ENCODE data around the gene RIPOR3. TPM values are rescaled to one million over a fixed set of nuclear protein-coding genes. Genes with fewer than 3 reads are reported as not detected.

Gene RIPOR3, protein sequence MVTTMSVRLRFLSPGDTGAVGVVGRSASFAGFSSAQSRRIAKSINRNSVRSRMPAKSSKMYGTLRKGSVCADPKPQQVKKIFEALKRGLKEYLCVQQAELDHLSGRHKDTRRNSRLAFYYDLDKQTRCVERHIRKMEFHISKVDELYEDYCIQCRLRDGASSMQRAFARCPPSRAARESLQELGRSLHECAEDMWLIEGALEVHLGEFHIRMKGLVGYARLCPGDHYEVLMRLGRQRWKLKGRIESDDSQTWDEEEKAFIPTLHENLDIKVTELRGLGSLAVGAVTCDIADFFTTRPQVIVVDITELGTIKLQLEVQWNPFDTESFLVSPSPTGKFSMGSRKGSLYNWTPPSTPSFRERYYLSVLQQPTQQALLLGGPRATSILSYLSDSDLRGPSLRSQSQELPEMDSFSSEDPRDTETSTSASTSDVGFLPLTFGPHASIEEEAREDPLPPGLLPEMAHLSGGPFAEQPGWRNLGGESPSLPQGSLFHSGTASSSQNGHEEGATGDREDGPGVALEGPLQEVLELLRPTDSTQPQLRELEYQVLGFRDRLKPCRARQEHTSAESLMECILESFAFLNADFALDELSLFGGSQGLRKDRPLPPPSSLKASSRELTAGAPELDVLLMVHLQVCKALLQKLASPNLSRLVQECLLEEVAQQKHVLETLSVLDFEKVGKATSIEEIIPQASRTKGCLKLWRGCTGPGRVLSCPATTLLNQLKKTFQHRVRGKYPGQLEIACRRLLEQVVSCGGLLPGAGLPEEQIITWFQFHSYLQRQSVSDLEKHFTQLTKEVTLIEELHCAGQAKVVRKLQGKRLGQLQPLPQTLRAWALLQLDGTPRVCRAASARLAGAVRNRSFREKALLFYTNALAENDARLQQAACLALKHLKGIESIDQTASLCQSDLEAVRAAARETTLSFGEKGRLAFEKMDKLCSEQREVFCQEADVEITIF
- total RNA-seq, result 1.2 TPM

DNA sequence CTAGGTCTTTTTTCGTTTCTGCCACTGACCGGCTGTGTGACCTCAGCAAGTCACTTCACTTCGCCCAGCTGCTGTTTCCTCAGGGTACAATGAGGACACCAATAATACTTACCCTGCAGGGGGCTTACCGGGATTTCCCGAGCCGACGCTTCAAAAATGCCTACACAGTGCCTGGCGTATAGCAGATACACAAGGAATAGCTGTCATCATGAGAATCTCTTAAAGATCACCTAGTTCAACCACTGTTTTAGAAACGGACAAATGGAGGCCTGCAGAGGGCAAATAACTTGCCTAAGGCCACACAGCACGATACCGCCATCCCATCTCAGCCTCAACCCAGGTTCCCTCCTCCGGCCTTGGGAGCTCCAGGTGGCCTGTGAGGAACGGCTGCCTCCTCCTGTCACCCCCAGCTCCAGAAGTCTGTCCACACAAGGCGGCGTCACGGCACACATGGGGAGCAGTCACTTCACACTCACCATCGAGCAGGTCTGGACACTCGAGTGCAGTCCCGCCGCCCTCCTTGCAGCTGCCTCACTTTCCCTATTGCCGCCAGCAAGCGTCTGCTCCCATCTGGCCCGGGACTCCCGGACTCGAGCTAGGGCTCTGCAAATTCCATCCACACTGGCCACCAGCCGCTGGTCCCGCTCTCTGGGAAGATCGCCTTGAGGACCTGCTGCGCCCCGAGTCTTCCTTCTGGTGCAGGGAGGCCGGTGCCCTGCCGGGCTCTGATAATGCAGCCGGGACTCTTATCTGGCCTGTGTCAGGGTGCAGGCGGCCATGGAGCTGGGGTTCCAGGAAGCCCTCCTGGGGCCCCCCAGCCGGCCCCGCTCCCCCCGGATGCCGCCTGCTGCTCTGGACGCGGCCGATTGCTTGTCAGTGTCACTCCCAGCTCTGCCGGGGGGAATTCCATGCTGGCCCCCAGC, at the start of gene RIPOR3:
TSS of gene RIPOR3 (minus strand) at position 893 of the 923 bp plus-strand sequence. CDS start at position 479, 414 bp downstream.
- peak; percentile 29 for ATAC-seq

DNA sequence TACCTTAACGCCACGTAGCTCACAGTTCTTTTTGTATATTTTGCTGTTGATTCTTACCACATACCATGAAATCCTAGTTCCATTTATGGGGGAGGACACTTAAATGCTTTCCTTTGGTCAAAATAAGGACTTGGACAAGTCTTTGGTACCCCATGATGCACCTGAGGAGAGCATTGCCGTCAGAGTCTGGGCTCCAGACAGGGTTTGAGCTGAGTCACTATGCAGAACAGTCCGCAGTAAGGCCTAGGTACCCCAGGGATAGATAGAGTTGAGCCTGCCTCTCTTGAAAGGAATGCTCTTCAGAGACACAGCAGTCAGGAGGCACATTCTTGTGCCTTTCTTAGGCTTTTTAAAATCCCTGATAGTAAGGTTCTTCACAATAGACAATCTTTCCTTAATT, 46.0 kb upstream of the RIPOR3 start:
- ATAC-seq, result no peak

DNA sequence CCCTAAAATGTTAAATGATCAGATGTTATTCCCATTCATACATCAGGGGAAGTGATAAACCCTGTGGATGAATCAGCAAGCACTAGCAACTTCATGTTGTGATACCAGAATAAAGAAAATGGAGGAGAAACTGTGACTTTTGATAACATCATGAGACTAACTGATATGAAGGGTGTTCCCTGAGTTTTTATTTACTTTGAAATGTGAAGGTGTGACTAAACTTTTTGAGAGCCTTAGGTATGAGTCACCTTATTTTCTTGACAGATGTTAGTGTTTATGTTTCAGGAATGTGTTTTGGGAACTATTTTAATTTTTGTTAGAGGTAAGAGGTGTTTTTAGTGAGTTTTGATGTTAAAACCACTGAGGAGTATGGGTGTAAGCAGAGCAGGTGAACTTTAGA, 44.5 kb upstream of the RIPOR3 start:
- no peak for ATAC-seq

DNA sequence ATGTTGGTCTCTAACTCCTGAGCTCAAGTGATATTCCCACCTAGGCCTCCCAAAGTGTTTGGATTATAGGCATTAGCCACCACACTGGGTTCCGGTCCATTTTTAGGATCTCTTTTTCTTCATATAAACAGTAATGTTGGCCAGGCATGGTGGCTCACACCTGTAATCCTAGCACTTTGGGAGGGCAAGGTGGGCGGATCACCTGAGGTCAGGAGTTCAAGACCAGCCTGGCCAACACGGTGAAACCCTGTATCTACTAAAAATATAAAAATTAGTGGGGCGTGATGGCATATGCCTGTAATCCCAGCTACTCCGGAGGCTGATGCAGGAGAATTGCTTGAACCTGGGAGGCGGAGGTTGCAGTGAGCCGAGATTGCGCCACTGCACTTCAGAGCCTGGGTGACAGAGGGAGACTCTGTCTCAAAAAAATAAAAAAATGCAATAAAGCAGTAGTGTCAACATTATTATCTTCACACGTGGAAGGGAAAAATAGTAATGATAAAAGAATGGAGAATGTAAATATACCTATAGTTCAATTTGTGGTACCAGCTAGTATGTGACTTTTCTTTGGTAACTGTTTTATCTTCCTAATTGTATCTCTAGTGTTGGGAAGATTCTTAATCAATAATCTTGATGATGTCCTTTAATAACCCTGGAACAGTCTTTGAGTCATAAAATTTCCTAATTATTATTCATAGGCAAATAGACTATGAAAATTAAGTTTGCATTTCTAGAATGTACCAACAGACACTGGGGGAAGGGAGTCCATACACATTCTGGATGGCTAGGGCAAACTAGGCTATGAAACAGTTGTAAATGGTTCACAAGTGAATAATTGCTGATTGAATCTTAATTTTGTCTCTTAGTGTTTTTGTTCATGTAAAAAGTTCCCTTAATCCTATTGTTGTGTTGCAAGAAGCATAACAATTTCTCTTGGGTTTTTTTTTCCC, 43.7 kb upstream of the RIPOR3 start:
- ATAC-seq, result no peak

DNA sequence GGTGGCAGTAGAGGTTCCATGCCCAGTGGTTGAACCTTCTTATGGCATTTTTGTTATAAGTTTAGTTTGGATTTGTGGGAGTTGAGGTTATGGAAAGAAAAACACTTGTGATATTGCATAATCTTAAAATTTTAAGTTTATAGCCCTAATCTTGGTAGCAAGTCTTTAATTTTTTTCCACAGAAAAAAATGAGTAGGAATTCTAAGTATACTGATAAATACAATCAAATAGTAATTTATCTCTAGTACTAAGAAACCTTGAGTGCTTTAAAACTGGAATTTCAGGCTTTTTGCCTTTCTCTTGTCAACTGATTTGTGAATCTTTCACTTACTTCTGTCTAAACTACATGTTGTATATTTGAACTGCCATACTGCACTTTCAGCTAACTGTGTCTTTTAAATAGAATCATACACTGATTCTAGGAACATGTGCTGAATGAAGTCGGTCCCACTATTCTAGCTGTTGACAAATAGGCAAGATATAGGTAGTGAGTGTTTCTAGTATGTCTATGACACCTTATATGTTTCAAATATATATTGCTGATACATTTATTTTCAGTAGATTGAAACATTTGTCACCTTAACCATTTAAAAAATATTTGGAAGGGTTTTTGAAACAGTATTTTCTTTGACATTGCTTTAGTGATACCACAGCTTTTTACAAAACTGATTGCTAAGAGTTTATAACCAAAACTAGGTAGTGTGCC, 42.5 kb upstream of the RIPOR3 start:
- ATAC-seq, result no peak

DNA sequence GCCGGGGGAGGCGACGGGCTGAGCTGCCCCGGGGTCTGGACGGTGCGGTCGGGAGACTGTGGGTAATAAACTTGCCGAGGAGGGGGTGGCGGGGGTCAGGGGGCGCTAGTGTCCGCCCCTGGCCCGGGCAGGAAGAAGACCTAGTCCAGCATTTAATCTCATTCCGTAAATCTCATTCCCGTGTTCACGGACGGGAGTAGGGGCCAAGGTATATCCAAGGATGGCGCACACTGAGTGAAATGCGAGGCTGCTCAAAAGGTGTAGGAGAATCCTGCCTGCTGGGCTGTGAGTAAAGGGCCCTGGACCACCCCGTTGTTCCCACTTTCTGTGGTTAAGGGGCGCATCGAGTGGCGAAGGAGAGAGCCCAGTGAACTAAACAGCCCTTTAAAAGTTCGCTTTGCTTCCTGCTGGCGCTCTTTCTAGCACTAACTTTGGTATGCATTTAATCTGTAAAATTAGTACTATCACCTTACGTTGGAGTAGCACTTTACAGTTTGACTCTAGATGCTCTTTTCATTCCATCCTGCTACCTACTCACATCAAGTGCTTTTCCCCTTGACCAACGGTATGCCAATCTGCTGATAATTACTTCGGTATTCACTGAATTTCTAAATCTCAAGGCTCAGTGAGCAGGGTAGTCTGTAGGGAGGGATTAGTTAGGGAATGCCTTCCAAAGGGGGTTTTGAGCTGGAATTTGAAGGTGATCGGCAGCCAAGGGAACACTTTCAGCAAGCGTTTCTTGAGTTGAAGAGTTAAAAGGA, 40.8 kb upstream of the RIPOR3 start:
- ATAC-seq, result no peak

DNA sequence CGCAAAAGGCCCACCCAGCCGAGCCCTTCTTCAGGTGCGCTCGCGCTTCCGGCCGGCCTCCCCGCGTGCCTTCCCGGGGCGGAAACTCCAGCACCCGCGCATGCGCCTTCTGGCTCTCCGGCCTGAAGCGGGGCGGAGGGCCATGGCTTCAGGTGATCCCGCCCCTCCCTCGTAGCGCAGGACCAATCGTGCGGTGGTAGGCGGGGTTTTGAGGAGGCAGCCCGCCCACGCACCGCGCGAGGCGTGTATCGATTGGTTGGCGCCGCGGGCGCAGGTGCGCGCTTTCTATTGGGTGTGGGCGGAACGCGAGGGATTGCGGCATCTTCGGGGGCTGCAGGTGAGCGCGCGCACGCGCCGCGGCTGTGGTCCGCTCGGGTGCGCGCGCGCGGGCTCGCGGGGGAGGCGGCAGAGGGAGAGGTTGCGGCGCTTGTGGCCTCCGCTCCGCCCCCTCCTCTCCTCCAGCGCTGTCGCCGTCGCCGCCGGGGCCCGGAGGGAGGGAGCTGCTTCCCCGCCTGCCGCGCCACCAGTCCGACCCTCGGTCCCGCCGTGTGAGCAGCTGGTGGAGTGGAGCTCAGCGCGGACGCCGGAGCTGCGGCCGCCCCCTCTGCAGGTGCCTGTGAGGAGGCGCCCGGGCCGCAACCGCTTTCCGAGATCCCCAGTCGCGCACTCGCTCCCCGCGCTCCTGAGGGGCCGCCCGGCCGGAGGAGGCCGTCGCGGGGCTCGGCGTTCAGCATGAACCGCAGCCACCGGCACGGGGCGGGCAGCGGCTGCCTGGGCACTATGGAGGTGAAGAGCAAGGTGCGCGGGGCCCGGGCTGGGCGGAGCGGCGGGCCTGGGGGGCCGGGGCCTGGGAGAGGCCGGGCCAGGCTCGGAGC, 40.0 kb upstream of the RIPOR3 start, which contains the start of gene PARD6B:
TSS of gene PARD6B (plus strand) at position 526 of the 875 bp plus-strand sequence. CDS start at position 733, 207 bp downstream.
- peak; percentile 96 for ATAC-seq

DNA sequence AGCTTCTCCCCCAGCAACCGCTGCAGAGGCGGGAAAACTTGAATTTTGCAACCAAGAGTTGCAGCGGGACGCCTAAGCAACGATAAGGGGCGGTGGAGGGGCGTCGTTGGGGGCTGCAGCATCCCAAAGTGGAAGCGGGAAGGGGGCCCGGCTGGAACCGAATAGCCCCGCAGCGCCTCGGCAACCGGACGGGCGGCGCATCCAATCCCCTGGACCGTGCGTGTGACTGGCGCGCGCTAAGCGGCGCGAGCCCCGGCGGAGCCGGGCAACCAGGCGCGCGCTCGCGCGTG, 39.4 kb upstream of the RIPOR3 start:
- ATAC-seq, result no peak

DNA sequence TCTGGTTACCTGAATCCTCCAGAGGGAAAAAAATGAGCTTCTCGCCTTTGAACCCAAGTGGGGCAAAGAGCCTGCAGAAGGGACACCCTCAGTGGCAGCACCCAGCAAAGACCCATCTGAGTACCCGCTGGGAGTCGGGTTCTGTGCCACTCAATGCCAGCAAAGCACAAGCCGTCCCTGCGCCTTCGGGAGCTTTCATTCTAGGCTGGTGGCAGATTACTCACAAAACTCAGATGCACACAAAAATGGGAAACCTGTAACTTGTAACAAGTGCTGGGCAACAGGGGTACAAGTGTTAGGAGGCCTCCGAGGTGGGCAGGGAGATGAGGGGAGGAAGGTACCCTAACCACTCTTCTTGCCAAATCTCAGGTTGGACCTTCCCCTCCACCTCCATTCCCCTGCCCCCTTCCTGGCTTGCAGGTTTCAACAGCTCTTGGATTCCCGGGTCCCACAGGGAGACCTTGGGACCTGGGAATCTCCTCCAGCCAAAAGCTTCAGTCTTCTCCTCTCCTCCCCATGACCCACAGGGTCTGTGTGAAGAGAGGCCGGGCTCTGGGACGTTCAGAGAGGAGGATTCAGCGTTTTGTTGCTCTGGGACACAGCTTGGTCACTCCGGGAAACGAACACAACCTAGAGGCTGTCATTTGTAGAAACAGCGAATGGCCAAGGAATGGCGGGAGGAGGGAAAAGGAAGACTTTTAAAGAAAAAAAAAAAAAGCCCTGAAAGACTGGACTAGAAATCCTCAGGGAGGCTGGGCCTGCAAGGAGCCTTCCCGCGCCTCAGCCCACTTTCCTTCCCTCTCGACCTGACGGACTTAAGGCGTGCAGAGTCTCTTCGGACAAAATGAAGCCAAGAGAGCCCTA, 38.8 kb upstream of the RIPOR3 start:
- no peak for ATAC-seq

DNA sequence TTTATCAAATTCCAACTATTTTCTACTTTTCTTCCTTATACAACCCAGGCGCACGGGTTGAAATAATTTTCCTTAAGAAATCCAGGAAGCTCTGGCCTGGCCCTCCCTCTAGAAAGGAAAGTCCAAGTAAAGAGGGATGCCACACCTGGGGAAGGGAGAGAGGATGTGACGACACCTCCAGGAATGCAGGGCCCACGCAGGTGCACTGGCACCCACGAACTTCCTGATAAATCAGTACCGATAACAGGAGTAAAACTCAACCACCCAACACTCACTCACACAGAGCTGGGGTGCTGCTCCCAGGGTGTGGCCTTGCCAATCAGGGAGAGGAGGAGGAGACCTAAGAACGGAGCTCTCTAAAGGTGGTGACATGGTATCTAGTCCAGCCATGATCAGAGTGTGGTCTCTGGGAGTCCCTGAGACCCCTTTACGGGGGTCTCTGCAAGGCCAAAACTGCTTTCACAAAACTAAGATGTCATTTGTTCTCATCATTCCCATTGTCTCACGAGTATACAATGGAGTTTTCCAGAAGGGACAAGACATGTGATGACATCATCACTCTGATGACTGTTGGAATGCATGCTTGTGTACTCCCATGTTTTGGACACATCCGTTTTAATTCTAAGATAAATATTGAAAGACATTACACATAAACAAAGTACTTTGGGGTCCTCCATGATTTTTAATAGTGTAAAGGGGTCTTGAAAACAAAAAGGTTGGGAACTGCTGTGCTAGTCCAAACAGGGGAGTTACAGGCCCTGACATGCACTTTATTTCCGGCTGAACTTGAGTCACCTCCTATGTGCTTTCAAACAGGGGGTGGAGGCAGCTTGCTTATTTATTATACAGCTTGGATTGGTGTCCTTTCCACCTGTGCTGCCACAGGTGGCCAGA, 37.9 kb upstream of the RIPOR3 start:
- ATAC-seq, result peak; percentile 33

DNA sequence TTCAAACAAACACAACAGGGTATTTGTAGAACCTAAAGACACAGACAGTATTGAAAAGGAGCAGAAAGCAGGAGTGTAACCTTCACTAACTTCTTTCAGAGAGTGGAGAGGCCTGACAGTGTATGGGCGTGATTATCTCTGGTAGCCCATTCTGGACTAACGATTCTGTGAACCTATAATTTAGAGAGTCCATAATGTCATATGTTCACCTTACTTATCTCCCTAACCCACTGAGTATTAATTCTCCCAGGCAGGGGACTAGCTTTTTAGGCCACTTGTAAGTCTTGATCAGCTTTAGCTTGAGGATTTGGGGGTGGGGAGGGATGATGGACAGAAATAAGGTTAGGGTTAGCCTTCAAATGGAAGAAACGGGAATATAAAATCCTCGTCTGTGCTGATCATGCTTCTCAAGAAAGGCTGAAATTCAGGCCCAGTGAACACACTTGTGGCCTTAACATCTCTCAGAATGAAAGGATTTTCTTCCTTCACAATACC, 37.2 kb upstream of the RIPOR3 start:
- no peak for ATAC-seq

DNA sequence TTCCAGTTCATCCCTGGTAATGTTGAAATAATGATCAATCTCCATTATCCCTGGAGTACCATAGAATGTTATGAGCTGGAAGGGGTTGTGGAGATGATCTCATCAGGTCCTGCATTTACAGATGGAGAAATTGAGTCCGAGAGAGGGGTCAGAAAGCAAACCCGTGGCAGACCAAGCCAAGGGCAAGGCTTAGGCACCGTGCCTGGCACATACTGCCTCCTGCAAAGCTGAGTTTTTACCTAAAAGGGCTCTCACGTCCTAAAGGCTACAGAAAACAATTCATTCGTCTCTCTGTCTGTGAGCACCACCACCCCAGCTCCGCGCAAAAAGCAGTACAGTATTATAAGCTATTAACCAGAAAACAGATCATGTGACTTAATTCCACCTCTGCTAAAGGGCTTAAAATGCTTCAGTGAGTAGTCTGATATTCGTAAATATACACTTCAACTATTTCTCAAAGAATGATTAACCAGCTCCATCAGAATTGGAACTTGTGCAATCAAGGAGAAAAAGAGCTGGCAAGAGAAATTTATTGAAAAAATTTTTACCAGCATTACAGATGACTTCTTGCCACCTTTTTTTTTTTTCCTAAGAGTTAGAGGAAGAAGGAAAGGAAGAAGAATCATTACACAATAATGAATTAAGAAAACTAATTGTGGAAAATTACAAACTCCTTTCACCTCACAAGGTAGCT, 36.6 kb upstream of the RIPOR3 start:
- no peak for ATAC-seq

DNA sequence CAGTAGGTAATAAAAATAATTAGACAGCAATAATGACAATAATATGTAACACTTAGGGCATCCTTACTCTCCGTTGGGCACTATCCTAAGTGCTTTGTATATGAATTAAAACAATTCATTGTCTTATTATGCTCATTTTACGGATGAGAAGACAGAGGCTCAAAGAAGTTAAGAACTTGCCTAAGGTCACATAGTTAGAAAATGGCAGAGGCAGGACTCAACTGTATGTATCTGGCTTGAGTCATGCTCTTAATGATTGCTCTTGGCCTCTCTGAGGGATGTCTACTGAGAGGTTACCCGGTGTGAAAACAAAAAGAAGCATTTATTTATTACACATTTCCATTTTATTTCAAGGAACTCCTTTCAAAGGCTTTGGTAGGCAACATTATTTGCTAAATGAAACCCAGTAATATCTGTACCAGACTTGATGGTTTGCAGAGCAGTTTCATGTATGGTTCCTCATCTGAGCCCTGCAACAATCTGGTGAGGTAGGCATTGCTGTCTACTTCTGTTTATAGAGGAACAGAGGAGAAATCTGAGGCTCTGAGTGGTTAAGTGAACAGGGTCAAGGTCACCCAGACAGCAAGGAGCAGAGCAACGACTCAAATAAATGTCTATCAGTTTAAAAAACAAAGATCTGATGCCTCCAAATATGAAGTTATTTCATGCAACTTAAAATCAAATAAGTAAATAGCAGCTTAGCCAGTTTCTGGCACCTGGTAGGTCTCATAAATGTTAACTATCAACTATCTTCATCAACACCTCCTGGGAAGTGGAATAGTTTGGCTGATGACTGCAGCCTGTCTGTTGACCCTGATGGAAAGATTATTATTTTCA, 35.8 kb upstream of the RIPOR3 start:
- ATAC-seq, result no peak

DNA sequence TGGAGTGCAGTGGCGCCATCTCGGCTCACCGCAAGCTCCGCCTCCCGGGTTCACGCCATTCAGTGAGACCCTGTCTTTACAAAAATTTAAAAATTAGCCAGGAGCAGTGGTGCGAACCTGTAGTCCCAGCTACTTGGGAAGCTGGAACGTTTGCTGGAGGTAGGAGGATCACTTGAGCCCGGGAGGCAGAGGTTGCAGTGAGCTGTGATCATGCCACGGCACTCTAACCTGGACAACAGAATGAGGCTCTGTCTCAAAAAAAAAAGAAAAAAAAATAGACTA, 34.3 kb upstream of the RIPOR3 start:
- no peak for ATAC-seq
